HepG2 (cell line): ENCODE results near the gene OASL. TPM values are rescaled to one million over a fixed set of nuclear protein-coding genes. Genes with fewer than 3 reads are reported as not detected.
A peak's percentile ranks its signal among the peaks of the same experiment; 100 is the strongest.

ENCODE experiments used
- ATAC-seq: fragments of 200-7000 bp; cut with Tn5 transposase; 3 replicates; pipeline ENCODE4 v1.9.1; 2020; ENCODE audit warnings: mild to moderate bottlenecking, moderate library complexity
- BruUV-seq: library from RNA; stranded (reverse); fragments of 400-500 nt; replicated peaks from 2 replicates; lab custom pipeline; 2021; lab: Mats Ljungman, UMichigan
- CTCF ChIA-PET: fragments of 300-600 bp; formaldehyde crosslinking; extraction: SDS; loops from one replicate; lab custom pipeline; 2021; ENCODE audit warnings: low total read pairs, inconsistent platforms, low intra/inter-chr PET ratio; lab: Yijun Ruan, JAX
- POLR2A ChIA-PET: fragments of 350-600 bp; sonication (Branson Sonifier 250); formaldehyde crosslinking; loops from one replicate; lab custom pipeline; 2020; ENCODE audit warnings: antibody characterized with exemption, inconsistent platforms; lab: Yijun Ruan, JAX
- DNase-seq: peaks from one replicate; pipeline ENCODE4 v3.0.0-alpha.2; 2015; ENCODE audit warnings: low spot score
- FAIRE-seq: peaks from 3 replicates; lab custom pipeline; 2011; peaks lifted over from hg19 to GRCh38; lab: Jason Lieb, UNC
- H2AFZ ChIP-seq: one replicate; pipeline ENCODE4 v1.6.1; 2011; ENCODE audit warnings: low read length, inconsistent platforms
- H3K27ac ChIP-seq: fragments of 300-600 bp; 3 replicates; pipeline ENCODE4 v1.8.0; 2011; ENCODE audit warnings: mixed run types, mild to moderate bottlenecking, mixed read lengths, low read length, inconsistent platforms; ENCODE audit not compliant: insufficient read depth; ENCODE audit errors: extremely low read length
- H3K27me3 ChIP-seq, 2 experiments: fragments of 200-600 bp in 1 of 2; 2 replicates in 1 of 2; 3 replicates in 1 of 2; pipeline versions ENCODE4 v1.6.0 to v1.8.0; 2011; ENCODE audit warnings: low read length in 2 of 2, mild to moderate bottlenecking in 2 of 2, moderate library complexity in 2 of 2, inconsistent platforms in 1 of 2; ENCODE audit not compliant: insufficient read depth in 2 of 2, control insufficient read depth in 1 of 2
- H3K36me3 ChIP-seq, 2 experiments: fragments of 200-600 bp in 1 of 2; replicated peaks in 1 of 2; 2 replicates in 1 of 2; 3 replicates in 1 of 2; pipeline versions ENCODE4 v1.5.1 to v1.8.0; 2011; ENCODE audit warnings: low read length in 2 of 2, inconsistent platforms in 1 of 2; ENCODE audit not compliant: insufficient read depth in 2 of 2, control insufficient read depth in 1 of 2
- H3K4me1 ChIP-seq: 2 replicates; pipeline ENCODE4 v1.5.1; 2012; ENCODE audit warnings: low read length, inconsistent platforms; ENCODE audit not compliant: insufficient read depth
- H3K4me2 ChIP-seq: 2 replicates; pipeline ENCODE4 v1.6.0; 2011; ENCODE audit warnings: low read depth, low read length, inconsistent platforms
- H3K4me3 ChIP-seq, 3 experiments: fragments of 200-600 bp in 1 of 3; sonication (generic), shearing (Covaris generic) in 1 of 3; replicated peaks in 1 of 3; 2 replicates each; pipeline ENCODE4 v1.5.1; 2011 to 2016; ENCODE audit warnings: low read length in 3 of 3, inconsistent platforms in 2 of 3, low read depth in 2 of 3, mild to moderate bottlenecking in 2 of 3, control low read depth in 1 of 3, mixed read lengths in 1 of 3; ENCODE audit not compliant: insufficient read depth in 1 of 3
- H3K79me2 ChIP-seq: one replicate; pipeline ENCODE4 v1.6.1; 2011; ENCODE audit warnings: low read length, inconsistent platforms; ENCODE audit not compliant: insufficient read depth
- H3K9ac ChIP-seq: 2 replicates; pipeline ENCODE4 v1.6.0; 2011; ENCODE audit warnings: mild to moderate bottlenecking, low read depth, low read length, inconsistent platforms; ENCODE audit not compliant: insufficient read depth
- H3K9me3 ChIP-seq: 2 replicates; pipeline ENCODE4 v1.5.1; 2012; ENCODE audit warnings: mild to moderate bottlenecking, low read length
- H4K20me1 ChIP-seq: 2 replicates; pipeline ENCODE4 v1.6.0; 2011; ENCODE audit warnings: inconsistent platforms, mild to moderate bottlenecking, low read length, moderate library complexity; ENCODE audit not compliant: insufficient read depth
- CHCHD3 ChIP-seq: sonication (generic); formaldehyde crosslinking; IDR thresholded peaks from 2 replicates; pipeline ENCODE4 v1.8.0; 2022; ENCODE audit warnings: mild to moderate bottlenecking, missing genetic modification reagents, moderate library complexity
- FOXO1 ChIP-seq: sonication (generic); formaldehyde crosslinking; IDR thresholded peaks from 2 replicates; pipeline ENCODE4 v1.4.0; 2020; ENCODE audit warnings: missing genetic modification reagents
- MAFF ChIP-seq: IDR thresholded peaks from 2 replicates; pipeline ENCODE4 v1.6.1; 2011; ENCODE audit warnings: low read depth, low read length, improper control_type of control experiment
- MAFK ChIP-seq, 2 experiments: IDR thresholded peaks in 1 of 2; conservative IDR thresholded peaks in 1 of 2; 2 replicates each; pipeline ENCODE4 v1.6.1; 2011; ENCODE audit warnings: improper control_type of control experiment in 2 of 2, low read length in 2 of 2
- MED8 ChIP-seq: sonication (generic); formaldehyde crosslinking; IDR thresholded peaks from 2 replicates; pipeline ENCODE4 v1.8.1; 2023; ENCODE audit warnings: mild to moderate bottlenecking, missing genetic modification reagents; ENCODE audit not compliant: insufficient replicate concordance
- SCMH1 ChIP-seq: sonication (generic); formaldehyde crosslinking; IDR thresholded peaks from 2 replicates; pipeline ENCODE4 v1.9.0; 2021; ENCODE audit warnings: missing genetic modification reagents, mild to moderate bottlenecking, borderline replicate concordance
- TBP ChIP-seq: sonication (generic); formaldehyde crosslinking; IDR thresholded peaks from 2 replicates; pipeline ENCODE4 v1.5.0; 2020; ENCODE audit warnings: missing genetic modification reagents
- ZBTB20 ChIP-seq: sonication (generic); formaldehyde crosslinking; IDR thresholded peaks from 2 replicates; pipeline ENCODE4 v1.8.1; 2023; ENCODE audit warnings: missing genetic modification reagents, low read depth, mild to moderate bottlenecking, borderline replicate concordance
- ZBTB3 ChIP-seq: sonication (generic); formaldehyde crosslinking; IDR thresholded peaks from 2 replicates; pipeline ENCODE4 v1.4.0; 2020; ENCODE audit warnings: low read depth, mild to moderate bottlenecking, moderate library complexity, missing genetic modification reagents, borderline replicate concordance
- ZNF331 ChIP-seq: sonication (generic); formaldehyde crosslinking; IDR thresholded peaks from 2 replicates; pipeline ENCODE4 v1.4.0; 2020; ENCODE audit warnings: missing genetic modification reagents
- ZSCAN30 ChIP-seq: sonication (generic); formaldehyde crosslinking; IDR thresholded peaks from 2 replicates; pipeline ENCODE4 v1.5.0; 2020; ENCODE audit warnings: mild to moderate bottlenecking, missing genetic modification reagents
- WGBS: methylation state at CpG from one replicate; pipeline ENCODE4 v1.1.6; 2017; ENCODE audit warnings: low lambda C conversion rate; 5-methylcytosine and 5-hydroxymethylcytosine counted together
- in situ Hi-C: cut with HindIII; loops from 2 replicates; pipeline ENCODE4 v1.10.0; 2017; ENCODE audit warnings: low pct_unique_long_range_greater_than_20kb; ENCODE audit not compliant: extremely low pct_ligation_motif_present
- intact Hi-C: fragments of 100-400 bp; cut with micrococcal nuclease; formaldehyde crosslinking; loops from one replicate; pipeline ENCODE4 v1.10.0; 2022; ENCODE audit not compliant: unreplicated experiment
- polyA plus RNA-seq, 8 experiments: library from polyadenylated mRNA; depleted of rRNA in 3 of 8; stranded (reverse) in 7 of 8; unstranded in 1 of 8; fragments of >200 nt; fragmentation: Illumina TruSeq in 4 of 8; extraction: Trizol in 4 of 8; gene quantifications; 2 replicates each; pipeline versions ENCODE4 v1.2.1 to v1.2.3, GENCODE V29; 2011 to 2016; ENCODE audit warnings: low read depth in 4 of 8, missing spikeins in 1 of 8, mixed read lengths in 1 of 8; ENCODE audit not compliant: insufficient read depth in 1 of 8
- total RNA-seq, 5 experiments: library from RNA; depleted of rRNA; stranded (reverse); fragments of >200 nt; fragmentation: Illumina TruSeq; extraction: Trizol; gene quantifications; 2 replicates each; pipeline ENCODE4 v1.2.3, GENCODE V29; 2016; ENCODE audit warnings: low read depth in 1 of 5
- TF ChIP-seq, protein P1 (sequence below): sonication (generic); formaldehyde crosslinking; IDR thresholded peaks from 2 replicates; pipeline ENCODE4 v1.4.0; 2020; ENCODE audit warnings: missing genetic modification reagents

Gene OASL
- total and polyA plus RNA-seq, 2 of the 13 experiments (the other 11 are each of a cell fraction or from before 2014, with no cell fraction given) = 0.11 to 0.22 TPM

GRCh38 chr12:121084229-121084628 lies 45.2 kb upstream of the OASL start (continued):
- TF ChIP-seq, protein P1, sequence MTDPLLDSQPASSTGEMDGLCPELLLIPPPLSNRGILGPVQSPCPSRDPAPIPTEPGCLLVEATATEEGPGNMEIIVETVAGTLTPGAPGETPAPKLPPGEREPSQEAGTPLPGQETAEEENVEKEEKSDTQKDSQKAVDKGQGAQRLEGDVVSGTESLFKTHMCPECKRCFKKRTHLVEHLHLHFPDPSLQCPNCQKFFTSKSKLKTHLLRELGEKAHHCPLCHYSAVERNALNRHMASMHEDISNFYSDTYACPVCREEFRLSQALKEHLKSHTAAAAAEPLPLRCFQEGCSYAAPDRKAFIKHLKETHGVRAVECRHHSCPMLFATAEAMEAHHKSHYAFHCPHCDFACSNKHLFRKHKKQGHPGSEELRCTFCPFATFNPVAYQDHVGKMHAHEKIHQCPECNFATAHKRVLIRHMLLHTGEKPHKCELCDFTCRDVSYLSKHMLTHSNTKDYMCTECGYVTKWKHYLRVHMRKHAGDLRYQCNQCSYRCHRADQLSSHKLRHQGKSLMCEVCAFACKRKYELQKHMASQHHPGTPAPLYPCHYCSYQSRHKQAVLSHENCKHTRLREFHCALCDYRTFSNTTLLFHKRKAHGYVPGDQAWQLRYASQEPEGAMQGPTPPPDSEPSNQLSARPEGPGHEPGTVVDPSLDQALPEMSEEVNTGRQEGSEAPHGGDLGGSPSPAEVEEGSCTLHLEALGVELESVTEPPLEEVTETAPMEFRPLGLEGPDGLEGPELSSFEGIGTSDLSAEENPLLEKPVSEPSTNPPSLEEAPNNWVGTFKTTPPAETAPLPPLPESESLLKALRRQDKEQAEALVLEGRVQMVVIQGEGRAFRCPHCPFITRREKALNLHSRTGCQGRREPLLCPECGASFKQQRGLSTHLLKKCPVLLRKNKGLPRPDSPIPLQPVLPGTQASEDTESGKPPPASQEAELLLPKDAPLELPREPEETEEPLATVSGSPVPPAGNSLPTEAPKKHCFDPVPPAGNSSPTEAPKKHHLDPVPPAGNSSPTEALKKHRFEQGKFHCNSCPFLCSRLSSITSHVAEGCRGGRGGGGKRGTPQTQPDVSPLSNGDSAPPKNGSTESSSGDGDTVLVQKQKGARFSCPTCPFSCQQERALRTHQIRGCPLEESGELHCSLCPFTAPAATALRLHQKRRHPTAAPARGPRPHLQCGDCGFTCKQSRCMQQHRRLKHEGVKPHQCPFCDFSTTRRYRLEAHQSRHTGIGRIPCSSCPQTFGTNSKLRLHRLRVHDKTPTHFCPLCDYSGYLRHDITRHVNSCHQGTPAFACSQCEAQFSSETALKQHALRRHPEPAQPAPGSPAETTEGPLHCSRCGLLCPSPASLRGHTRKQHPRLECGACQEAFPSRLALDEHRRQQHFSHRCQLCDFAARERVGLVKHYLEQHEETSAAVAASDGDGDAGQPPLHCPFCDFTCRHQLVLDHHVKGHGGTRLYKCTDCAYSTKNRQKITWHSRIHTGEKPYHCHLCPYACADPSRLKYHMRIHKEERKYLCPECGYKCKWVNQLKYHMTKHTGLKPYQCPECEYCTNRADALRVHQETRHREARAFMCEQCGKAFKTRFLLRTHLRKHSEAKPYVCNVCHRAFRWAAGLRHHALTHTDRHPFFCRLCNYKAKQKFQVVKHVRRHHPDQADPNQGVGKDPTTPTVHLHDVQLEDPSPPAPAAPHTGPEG = no peak
- no peak for TF ChIP-seq ZNF331
- no peak for TF ChIP-seq MED8 (CRISPR knock-in tag)
- no peak for TF ChIP-seq ZBTB20 (CRISPR knock-in tag)
- TF ChIP-seq SCMH1 = no peak
- TF ChIP-seq TBP = no peak
- TF ChIP-seq CHCHD3 (CRISPR knock-in tag) = no peak

- H3K4me2 ChIP-seq = no peak overlapping the region
- WGBS = 98% methylated on average over 2 of the region's 2 CpGs
- in situ Hi-C loops (no loop called here), intact Hi-C loops (no loop called here)
- H3K79me2 ChIP-seq = no peaks in the 10 kb centered on the region
- FAIRE-seq = no peak
- H3K36me3 ChIP-seq = no peaks in the 10 kb centered on the region
- H2AFZ ChIP-seq = no peak overlapping the region
- no peak for DNase-seq
- TF ChIP-seq MAFK (conservative IDR thresholded peaks at IDR 0.05 in 1 of 2, IDR thresholded peaks at IDR 0.05 in 1 of 2; ENCODE audit: low read length in 2 of 2) = peak in 1 of 2 experiments; percentile 40; a peak in 1 of 4 replicates
- TF ChIP-seq ZSCAN30 (CRISPR knock-in tag) = no peak
- TF ChIP-seq ZBTB3 (CRISPR knock-in tag) = no peak
- no peak for TF ChIP-seq FOXO1 (CRISPR knock-in tag)
- TF ChIP-seq MAFF = 0 out of 2 replicates have a peak, but pooled peaks have one; percentile 27
- H3K4me3 ChIP-seq = no peak overlapping the region
- no TSS peak for BruUV-seq
- no peak overlapping the region for H3K9ac ChIP-seq
- H4K20me1 ChIP-seq = no peaks in the 10 kb centered on the region
- no peak for ATAC-seq
- no peaks in the 10 kb centered on the region for H3K27me3 ChIP-seq
- ChIA-PET CTCF (no interaction called here), POLR2A (no interaction called here)
- no peak overlapping the region for H3K27ac ChIP-seq
- peaks cover 15% of the 10 kb centered on the region for H3K4me1 ChIP-seq
- no peaks in the 10 kb centered on the region for H3K9me3 ChIP-seq
Observed at GRCh38 chr12:121080909-121081308, 41.9 kb upstream of the OASL start.
